GM12801 (cell line): ENCODE measurements around the gene COL5A1.

Source experiments
- TF ChIP-seq, protein P1 (sequence below): IDR thresholded peaks from one replicate; pipeline ENCODE4 v1.5.1; 2011; ENCODE audit warnings: control low read depth; ENCODE audit not compliant: insufficient read length; ENCODE audit errors: extremely low read depth

Gene COL5A1

DNA sequence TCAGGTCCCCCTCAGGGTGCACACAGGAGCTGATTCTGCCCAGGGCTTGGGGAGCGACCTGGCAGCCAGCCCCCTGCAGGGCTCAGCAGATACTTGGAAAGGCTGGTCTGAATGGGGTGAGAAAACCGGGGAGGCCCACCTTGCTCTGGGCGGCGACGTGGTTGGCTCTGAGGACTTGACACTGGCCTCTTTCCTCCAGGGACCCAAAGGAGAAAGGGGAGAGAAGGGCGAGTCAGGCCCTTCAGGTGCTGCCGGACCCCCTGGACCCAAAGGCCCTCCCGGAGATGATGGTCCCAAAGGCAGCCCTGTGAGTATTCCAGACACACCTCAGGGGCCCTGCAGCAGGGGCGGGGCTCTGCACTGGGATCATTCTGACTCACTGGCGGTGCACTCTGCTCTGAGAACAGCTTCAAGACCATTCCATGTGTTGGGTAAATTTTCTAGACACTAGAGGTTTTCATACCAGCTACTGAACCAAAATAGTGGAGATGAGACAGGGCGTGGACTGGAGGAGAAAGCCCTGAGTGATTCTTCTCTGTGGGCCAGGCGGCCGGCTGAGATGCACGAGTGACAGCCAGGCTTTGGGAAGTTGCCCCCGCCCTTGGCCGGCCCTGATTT, 173.1 kb downstream of the COL5A1 start:
- TF ChIP-seq, protein P1, sequence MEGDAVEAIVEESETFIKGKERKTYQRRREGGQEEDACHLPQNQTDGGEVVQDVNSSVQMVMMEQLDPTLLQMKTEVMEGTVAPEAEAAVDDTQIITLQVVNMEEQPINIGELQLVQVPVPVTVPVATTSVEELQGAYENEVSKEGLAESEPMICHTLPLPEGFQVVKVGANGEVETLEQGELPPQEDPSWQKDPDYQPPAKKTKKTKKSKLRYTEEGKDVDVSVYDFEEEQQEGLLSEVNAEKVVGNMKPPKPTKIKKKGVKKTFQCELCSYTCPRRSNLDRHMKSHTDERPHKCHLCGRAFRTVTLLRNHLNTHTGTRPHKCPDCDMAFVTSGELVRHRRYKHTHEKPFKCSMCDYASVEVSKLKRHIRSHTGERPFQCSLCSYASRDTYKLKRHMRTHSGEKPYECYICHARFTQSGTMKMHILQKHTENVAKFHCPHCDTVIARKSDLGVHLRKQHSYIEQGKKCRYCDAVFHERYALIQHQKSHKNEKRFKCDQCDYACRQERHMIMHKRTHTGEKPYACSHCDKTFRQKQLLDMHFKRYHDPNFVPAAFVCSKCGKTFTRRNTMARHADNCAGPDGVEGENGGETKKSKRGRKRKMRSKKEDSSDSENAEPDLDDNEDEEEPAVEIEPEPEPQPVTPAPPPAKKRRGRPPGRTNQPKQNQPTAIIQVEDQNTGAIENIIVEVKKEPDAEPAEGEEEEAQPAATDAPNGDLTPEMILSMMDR, result no peak

DNA sequence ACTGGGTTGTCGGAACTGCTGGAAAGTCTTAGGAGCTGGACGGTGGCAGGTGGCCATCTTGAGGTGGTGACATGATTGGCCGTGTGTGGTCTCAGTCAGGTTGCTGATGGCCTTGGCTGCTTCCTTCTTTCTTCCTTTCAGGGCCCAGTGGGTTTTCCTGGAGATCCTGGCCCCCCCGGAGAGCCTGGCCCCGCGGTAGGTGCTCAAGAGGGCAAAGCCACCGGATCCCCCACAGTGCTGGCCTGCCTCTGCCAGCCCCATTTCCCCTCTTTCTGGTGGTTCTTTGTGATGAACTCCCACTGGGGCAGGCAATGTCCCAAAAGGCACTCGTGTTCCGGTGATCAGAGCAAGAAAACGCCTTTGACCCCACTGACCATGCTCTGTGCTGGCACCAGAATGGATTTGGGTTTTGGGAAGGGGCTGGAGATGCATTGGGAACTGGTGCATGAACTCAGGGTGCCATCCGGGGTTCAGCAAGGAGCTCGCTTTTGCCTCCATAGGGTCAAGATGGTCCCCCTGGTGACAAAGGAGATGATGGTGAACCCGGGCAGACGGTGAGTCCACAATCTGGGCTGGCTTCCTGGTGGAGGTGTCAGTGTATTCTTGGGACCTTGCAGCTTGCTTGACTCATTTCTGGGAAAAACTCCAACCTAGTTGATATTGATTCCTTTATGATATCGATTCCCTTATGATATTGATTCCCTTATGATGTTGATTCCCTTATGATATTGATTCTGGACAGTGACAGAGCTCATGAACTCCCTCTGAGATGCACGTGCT, 174.0 kb downstream of the COL5A1 start:
- TF ChIP-seq, protein P1, result no peak

DNA sequence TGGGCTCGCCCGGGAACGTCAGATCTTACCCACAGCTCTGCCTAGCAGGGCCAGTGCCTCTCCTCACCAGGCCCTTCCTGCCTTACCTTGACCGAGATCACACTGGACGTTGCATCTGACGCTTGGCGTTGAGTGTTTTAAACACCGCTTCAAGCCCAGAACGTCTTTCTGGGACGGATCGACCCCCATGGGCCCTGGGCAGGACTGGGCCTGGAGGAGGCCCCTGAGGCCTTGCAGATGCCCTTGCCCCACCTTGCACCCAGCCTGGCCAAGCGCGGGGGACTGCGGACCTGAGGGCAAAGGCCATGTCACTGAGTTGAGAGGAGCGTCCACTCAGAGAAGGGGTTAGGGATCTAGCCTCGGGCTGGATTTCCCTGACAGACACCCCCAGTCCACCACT, 174.7 kb downstream of the COL5A1 start:
- TF ChIP-seq, protein P1, result no peak

DNA sequence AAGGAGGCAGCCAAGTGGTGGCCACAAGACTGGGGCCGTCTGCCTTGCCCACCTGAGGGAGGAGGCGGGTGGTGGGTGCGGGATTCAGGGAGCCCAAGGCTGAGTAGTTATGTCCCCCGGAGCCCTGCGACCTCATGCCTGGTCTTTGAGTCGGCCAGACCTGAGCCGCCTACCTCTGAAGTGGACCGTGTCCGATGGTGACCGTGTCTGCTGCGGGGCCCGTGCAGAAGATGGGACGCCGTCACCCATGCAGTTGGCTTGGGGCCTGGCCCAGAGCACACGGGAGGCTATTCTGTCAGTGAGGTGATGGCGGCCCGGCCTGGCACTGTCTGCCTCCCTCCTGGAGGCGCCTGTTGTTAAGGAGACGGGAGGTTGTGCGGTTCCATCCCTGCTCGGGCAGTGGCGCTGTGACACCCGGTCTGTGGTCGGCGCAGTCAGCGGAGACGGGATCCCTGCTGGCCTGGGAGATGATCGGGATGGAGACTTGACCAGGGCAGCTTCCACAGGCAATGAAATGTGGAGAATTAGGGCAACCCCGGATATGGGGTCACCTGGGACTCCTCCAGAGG, 176.5 kb downstream of the COL5A1 start:
- TF ChIP-seq, protein P1, result no peak

DNA sequence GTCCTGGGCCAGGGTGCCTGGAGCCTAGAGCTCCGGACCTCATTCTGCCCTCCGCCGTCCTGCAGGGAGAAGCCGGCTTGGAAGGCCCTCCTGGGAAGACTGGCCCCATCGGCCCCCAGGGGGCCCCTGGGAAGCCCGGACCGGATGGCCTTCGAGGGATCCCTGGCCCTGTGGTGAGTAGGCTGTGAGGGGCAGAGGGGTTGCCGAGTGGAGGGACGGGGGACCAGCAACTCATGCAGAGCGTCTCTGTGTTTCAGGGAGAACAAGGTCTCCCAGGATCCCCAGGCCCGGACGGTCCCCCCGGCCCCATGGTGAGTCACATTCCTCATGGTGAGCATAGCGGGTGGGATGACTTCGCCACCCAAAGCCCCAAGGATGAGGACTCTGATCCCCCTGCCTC, 177.0 kb downstream of the COL5A1 start:
- TF ChIP-seq, protein P1, result no peak

DNA sequence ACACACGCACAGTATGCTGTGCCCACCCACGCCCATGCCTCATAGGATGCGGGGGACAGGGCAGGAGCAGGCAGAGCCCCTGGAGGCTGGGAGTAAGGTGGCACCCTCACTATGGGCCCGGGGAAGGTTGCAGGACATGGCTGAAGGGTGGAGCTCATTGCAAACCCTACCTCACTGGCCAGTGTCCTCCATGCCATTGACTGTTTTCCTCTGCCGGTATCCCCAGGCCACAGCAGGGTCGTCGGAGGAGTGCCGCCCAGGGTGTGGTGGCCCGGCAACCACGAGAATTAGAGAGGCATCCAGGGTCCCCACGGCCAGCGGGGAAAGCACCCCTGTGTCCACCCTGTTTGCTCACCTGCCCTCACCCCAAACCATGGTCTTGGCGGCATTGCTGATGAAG, 179.3 kb downstream of the COL5A1 start:
- TF ChIP-seq, protein P1, result no peak

DNA sequence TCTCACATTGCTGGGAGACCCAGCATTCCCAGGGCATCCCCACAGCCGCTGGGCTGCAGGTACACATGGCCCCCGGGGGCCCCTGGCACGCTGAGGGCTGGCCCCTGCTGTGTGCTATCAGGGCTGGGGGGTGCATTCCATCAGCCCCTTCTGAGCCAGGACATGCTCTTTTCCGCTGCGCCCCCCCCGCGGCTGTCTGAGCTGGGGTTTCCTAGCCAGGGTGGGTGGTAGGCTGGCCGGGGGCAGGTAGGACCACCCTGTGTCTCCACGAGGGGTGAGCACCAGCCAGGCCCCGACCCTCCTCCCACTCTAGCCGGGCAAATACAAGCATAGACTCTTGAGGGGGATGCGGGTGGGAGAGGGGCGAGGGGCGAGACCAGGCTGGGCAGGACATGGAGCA, 180.9 kb downstream of the COL5A1 start:
- TF ChIP-seq, protein P1, result no peak
